Neural cell (in vitro differentiated cells): ENCODE data around the gene CYP8B1. TPM values are rescaled to one million over a fixed set of nuclear protein-coding genes. Genes with fewer than 3 reads are reported as not detected.

Source experiments
- polyA plus RNA-seq: library from polyadenylated mRNA; depleted of rRNA; stranded (reverse); fragments of >200 nt; gene quantifications from 2 replicates; pipeline ENCODE4 v1.2.3, GENCODE V29; 2014

The CYP8B1 gene
- polyA plus RNA-seq, 1 donor from 2014 or later = not detected

Other genes with a start within 250 kb of the CYP8B1 start
- 4.8 and 5.1 TPM in 2 replicates for gene ZBTB47, start 222.2 kb downstream of the CYP8B1 start, polyA plus RNA-seq
- not detected in 2 replicates for gene KLHL40, start 190.3 kb downstream of the CYP8B1 start, polyA plus RNA-seq
- 0.60 TPM in 1 of 2 replicates, not detected in the other for gene HHATL, start 173.1 kb downstream of the CYP8B1 start, polyA plus RNA-seq
- 6.5 and 8.6 TPM in 2 replicates for gene CCDC13, start 102.6 kb downstream of the CYP8B1 start, polyA plus RNA-seq
- gene HIGD1A, start 71.4 kb downstream of the CYP8B1 start, polyA plus RNA-seq = 303 and 350 TPM in 2 replicates
- not detected in 2 replicates for gene ACKR2, start 66.4 kb downstream of the CYP8B1 start, polyA plus RNA-seq
- not detected in 2 replicates for gene ZNF662, start 30.3 kb upstream of the CYP8B1 start, polyA plus RNA-seq
- 1.6 TPM in 1 of 2 replicates, not detected in the other for gene GASK1A, start 103.4 kb upstream of the CYP8B1 start, polyA plus RNA-seq
- gene POMGNT2, start 230.2 kb upstream of the CYP8B1 start, polyA plus RNA-seq = 25.7 and 29.8 TPM in 2 replicates